GM18907 (cell line): ENCODE results near the gene ZNF536.

Source experiments
- ATAC-seq: cut with Tn5 transposase; IDR thresholded peaks from one replicate; pipeline ENCODE4 v1.9.1; 2021; ENCODE audit warnings: mild to moderate bottlenecking, moderate library complexity; ENCODE audit not compliant: unreplicated experiment

ZNF536 gene

DNA sequence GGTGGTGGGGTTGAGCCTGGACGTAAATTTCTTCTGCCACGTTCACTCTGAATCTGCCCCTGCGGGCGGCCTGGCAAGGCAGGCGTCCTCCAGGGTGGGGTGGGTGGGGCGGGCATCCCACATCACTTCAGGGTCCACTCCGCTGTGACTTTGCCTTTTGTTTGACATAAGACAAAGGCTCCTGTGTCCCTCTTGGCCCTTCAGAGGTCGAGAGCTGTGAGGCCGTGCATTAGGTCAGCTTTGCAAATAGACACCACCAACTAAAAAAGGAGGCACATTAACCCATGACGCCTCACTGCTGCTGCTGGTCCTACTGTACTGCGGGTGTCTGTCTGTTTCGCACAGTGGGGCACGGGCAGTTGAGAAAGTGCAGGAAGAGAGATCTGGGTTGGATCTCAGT is 10.5 kb upstream of the ZNF536 start:
- no peak for ATAC-seq

- ATAC-seq = no peak
Measured at GRCh38 chr19:30362156-30362754, 9.9 kb upstream of the ZNF536 start.

- ATAC-seq = no peak
Measured at GRCh38 chr19:30363073-30363472, 9.1 kb upstream of the ZNF536 start.

DNA sequence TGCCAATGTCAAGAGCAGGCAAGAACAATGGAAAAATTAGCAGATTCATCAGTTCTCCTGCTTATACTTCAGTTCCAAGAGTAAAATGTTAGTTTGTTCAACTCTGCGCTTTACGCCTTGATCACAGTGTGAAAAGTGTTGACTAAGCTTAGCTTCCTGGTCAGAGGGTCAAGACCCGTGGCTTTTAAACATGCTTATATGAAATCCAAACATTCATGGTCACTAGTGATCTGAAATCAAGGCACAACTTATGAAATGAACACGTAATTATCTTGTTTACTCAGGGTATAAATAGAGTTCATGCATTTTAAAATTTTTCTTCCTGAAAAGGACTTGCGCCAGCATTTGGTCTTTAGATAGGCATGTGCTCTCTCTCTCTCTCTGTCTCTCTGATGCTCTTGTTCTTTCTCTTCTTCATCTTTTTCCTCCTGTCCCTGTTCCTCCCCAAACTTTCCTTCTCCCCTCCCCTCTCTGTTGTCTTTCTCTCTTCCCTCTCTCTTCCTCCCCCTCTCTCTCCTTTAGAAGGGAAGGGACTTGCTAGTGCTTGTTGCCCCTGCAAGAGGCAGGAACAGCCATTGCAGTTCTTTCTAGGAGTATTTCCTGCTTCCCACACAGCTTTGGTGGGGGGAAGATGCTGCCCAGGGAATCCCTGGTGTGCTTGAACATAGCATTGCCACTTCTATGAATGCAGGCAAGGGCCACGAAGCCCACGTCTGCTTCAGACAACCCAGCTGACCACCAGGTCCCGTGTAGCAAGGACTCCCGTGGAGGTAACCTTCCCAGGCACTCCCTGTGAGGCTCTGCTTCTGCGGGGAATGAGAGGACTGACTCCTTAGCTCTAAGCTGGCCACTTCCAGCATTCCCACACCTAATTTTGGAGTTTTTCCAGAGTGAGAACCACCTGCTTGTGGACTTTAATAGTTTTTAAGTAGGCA is 7.1 kb upstream of the ZNF536 start:
- ATAC-seq = no peak

DNA sequence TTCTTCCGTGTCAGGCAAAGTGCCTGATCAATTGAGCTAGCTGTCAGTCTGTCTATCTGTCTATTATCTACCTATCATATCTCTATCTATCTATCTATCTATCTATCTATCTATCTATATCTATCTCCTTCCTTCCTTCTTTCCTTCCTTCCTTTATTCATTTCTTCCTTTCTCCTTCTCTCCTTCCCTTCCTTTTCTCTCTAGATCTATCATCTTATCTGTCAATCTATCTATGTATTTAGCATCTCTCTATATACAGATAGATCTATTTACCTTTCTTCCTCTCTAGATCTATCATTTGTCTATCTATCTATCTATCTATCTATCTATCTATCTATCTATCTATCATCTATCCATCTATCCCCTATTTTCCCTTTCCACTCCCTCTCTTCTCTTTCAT is 5.9 kb upstream of the ZNF536 start:
- no peak for ATAC-seq

- no peak for ATAC-seq
Measured at GRCh38 chr19:30367006-30367405, 5.2 kb upstream of the ZNF536 start.

DNA sequence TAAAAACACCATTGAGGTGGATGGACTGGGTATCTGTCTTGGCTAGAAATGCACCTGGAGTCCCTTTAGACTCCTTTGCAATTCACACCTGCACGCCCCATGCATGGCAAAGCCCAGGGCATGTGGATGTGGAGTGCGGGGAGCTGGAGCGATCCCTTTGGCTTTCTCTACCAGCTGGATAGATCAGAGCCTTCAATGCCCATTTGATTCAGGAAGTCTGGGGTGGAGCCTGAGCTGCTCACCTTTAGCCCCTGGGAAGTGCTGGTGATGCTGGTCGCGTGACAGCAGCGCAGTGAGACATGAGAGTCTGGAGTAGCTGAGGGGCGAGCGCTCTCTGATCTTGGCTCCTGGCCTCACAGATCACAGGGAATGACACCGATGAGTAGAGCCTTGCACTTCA is 4.8 kb upstream of the ZNF536 start:
- no peak for ATAC-seq

DNA sequence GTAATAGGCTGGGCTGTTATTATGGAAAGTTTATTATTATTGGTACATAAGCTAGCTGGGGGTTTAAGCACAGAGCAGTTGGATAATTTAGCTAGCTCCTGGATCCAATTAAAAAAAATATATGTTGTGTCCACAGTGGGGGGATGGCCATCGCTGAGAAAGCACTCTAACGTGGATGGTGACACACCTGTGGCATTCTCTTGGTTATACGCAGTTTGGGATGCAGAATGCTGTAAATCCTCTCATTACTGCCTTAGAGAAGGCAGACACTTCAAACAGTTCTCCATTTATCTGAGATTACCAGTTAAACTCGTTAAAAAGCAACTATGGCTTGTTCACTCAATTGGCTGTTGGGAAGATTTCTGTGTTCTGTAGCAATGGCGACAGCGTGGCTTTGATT is 2.4 kb upstream of the ZNF536 start:
- no peak for ATAC-seq

DNA sequence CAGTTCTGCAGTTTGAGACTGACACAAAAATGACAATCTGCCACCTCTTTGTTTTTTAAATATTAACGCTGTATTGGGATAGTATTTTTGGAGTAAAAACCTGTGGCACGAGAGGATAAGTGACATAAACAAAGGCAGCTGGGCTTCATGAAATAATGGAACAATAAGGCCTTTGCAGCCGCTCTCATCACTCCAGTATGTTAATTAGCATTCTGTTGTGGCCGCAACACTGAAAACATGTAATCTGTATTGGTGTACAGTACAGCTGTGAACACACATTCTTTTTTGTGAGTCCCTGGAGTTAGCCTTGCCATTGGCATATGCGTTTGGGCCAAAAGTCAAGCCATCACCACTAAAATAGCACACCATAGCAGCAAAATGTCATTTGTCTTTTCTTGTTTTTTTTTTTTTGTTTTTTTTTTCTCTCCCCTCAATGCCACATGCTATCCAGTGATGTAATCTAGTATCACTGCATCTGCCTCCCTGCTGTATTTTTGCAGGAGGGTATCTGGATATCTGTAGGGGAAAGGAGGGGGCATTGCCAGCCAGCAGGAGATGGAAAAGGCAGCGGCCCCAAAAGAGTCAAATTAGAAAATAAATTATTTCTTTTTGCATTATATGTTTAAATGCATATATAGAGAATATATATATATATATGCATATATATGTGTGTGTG is 885 bp upstream of the ZNF536 start:
- no peak for ATAC-seq

DNA sequence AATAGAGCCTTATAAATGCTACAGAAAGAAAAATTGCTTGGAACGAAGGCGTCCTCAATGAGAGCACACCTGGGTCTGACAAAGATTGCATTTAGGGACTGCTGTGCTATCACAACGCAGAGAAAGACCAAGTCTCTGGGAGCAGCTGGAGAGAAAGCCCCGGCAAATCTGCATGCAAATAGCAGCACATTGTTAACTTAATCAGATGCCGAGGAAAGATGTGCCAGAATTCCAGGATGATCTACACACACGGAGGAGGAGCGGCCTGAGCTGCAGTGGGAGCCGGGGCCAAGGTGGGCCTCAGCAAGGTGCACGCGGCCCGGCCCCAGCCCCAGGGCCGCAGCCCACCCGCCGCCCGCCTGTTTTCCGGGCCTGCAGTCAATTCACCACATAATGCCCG is 1.4 kb downstream of the ZNF536 start:
- ATAC-seq = no peak

DNA sequence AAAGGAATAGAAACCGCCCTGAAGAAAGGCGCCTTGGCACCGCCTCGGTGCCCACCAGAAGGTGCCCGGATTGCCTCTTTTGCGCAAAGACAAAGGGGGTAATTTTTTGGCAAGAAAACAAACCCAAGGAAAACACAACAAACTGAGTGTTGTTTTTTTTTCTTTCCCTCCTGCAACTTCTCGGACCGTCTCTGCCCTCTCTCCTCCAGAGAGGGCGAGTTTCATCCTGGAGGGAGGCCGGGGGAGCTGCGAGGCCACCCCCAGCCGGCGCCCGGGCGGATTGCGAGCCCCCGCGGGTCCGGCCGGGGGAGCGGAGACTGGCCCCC is 2.3 kb downstream of the ZNF536 start:
- ATAC-seq = no peak

GRCh38 chr19:30374865-30375552 is 2.8 kb downstream of the ZNF536 start:
- ATAC-seq = no peak

DNA sequence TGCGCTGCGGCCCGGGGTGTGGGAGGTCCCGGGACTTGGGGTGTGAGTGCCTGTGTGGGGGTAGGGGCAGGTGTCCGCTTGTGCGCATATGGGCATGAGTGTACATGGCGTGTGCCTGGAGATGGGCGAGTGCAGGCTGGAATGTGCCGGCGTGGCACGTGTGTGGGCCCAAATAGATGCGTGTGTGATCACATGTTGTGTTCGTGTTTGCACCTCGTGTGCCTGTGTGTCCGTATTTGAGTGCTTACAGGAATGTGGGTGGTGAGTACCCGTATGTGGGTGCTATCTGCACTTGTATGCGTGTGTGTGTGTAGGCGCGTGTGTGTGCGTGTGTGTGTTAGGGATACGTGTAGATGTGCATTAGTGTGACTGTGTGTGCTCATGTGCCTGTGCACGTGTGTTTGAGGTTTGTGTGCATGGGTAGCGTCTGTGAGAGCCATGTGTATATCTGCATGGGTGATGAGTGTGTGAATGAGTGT is 3.4 kb downstream of the ZNF536 start:
- no peak for ATAC-seq

DNA sequence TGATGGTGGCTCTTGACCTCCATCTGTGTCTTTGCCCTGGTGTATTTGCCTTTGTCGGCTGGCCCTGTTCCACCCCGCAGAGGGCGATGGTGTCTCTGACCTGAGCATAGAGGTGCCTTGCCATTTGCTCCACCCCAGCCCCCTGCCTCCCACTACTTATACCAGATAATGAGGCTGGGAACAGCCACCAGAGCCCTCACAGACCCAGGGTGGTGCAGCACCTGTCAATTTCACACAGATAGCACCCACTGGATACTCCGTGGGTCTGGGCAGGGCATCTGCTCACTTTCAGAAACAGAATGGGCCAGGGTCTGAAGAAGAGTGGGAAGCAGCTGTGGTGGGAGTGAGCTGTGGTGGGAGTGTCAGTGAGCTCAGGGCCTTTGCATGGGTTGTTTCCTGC is 4.1 kb downstream of the ZNF536 start:
- no peak for ATAC-seq

DNA sequence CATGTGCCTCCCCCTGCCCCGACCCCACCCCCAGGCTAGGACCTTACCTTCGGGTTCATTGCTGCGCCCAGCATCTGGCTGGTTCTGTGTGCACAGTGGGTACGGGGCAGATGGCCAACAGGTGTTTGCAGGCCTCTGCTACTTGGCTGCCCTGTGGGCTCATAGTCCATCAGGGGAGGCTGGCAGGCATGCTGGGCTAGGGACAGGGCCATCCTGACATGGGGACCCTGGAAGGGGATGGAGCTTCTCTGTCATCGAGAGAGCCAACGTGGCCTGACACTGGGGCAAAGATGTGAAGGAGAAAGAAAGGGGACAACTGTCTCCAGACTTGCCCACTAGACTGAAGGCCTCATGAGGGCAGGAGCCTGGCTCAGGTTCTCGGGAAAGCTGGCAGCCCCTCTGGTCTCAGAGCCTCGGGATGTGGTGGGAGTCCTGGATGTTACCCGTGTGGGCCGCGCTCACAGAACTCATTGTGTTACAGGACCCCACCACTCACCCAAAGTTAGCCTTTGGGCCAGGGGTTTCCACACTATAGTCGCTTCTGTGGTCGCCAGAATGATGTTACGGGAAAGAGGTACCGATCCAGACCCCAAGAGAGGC is 4.7 kb downstream of the ZNF536 start:
- ATAC-seq = no peak

GRCh38 chr19:30378701-30379100 is 6.5 kb downstream of the ZNF536 start:
- no peak for ATAC-seq

- ATAC-seq = no peak
Measured at GRCh38 chr19:30379841-30380610, 7.8 kb downstream of the ZNF536 start.

- no peak for ATAC-seq
Measured at GRCh38 chr19:30381366-30381765, 9.2 kb downstream of the ZNF536 start.

- no peak for ATAC-seq
Measured at GRCh38 chr19:30385174-30385573, 13.0 kb downstream of the ZNF536 start.

GRCh38 chr19:30385666-30386065 is 13.5 kb downstream of the ZNF536 start:
- ATAC-seq = no peak
